GM12872 (cell line): ENCODE measurements around the gene SORBS1.

Experiments used
- CTCF ChIP-seq: IDR thresholded peaks from 3 replicates; pipeline ENCODE4 v1.5.1; 2011; ENCODE audit warnings: low read depth, mild to moderate bottlenecking, low read length, moderate library complexity; ENCODE audit not compliant: insufficient read depth

SORBS1 gene

GRCh38 chr10:95413588-95413987 is 147.6 kb downstream of the SORBS1 start:
- no peak for TF ChIP-seq CTCF

GRCh38 chr10:95411635-95412034 is 149.5 kb downstream of the SORBS1 start:
- no peak for TF ChIP-seq CTCF

GRCh38 chr10:95408983-95409873 is 151.9 kb downstream of the SORBS1 start:
- TF ChIP-seq CTCF = no peak

GRCh38 chr10:95408148-95408960 is 152.8 kb downstream of the SORBS1 start:
- TF ChIP-seq CTCF = no peak

- no peak for TF ChIP-seq CTCF
Observed at GRCh38 chr10:95407546-95407945, 153.6 kb downstream of the SORBS1 start.

- no peak for TF ChIP-seq CTCF
Observed at GRCh38 chr10:95406651-95407280, 154.4 kb downstream of the SORBS1 start.

GRCh38 chr10:95405655-95406054 is 155.5 kb downstream of the SORBS1 start:
- no peak for TF ChIP-seq CTCF
